PFSK-1 (cell line): ENCODE measurements around the gene CNTN5.

Experiments used
- FOXP2 ChIP-seq: optimal IDR thresholded peaks from 2 replicates; pipeline ENCODE3; 2011; ENCODE audit warnings: borderline replicate concordance, control low read depth, inconsistent platforms; ENCODE audit not compliant: insufficient read depth; ENCODE audit errors: extremely low read length, extremely low read depth
- POLR2AphosphoS5 ChIP-seq: IDR thresholded peaks from 2 replicates; pipeline ENCODE4 v1.6.1; 2012; ENCODE audit warnings: low read depth, mild to moderate bottlenecking, control low read depth, low read length, moderate library complexity
- SIN3A ChIP-seq: IDR thresholded peaks from 2 replicates; pipeline ENCODE4 v1.6.1; 2012; ENCODE audit warnings: mild to moderate bottlenecking, low read length, moderate library complexity, borderline replicate concordance; ENCODE audit not compliant: insufficient read depth
- TAF1 ChIP-seq: IDR thresholded peaks from 2 replicates; pipeline ENCODE4 v1.6.1; 2012; ENCODE audit warnings: low read length, control low read depth, borderline replicate concordance; ENCODE audit not compliant: insufficient read depth
- TF ChIP-seq, protein P1 (sequence below), 2 experiments: IDR thresholded peaks; 2 replicates each; pipeline versions ENCODE4 v1.6.1 to v1.8.0; 2011 to 2012; ENCODE audit warnings: low read depth in 2 of 2, low read length in 2 of 2, control low read depth in 1 of 2, inconsistent platforms in 1 of 2, mild to moderate bottlenecking in 1 of 2, moderate library complexity in 1 of 2; ENCODE audit not compliant: insufficient read depth in 1 of 2

CNTN5 gene

DNA sequence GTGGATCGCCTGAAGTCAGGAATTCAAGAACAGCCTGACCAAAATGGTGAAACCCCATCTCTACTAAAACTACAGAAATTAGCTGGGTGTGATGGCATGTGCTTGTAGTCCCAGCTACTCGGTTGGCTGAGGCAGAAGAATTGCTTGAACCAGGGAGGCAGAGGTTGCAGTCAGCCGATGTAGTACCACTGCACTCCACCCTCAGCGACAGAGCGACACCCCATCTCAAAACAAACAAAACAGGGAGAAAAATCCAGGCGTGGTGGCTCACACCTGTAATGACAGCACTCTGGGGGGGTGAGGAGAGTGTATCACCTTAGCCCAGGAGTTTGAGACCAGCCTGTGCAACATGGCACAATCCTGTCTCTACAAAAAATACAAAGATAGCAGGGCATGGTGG lies 864.0 kb downstream of the CNTN5 start:
- no peak for TF ChIP-seq FOXP2
- no peak for TF ChIP-seq POLR2AphosphoS5
- TF ChIP-seq TAF1 = no peak

DNA sequence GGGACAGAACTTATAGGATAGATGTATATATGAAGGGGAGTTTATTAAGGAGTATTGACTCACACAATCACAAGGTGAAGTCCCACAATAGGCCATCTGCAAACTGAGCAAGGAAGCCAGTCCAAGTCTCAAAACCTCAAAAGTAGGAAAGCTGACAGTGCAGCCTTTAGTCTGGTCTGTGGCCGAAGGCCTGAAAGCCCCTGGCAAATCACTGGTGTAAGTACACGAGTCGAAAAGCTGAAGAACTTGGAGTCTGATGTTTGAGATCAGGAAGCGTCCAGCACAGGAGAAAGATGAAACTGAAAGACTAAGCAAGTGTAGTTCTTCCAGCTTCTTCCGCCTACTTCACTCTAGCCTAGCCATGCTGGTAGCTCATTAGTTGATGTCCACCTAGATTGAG lies 866.7 kb downstream of the CNTN5 start:
- TF ChIP-seq, protein P1, sequence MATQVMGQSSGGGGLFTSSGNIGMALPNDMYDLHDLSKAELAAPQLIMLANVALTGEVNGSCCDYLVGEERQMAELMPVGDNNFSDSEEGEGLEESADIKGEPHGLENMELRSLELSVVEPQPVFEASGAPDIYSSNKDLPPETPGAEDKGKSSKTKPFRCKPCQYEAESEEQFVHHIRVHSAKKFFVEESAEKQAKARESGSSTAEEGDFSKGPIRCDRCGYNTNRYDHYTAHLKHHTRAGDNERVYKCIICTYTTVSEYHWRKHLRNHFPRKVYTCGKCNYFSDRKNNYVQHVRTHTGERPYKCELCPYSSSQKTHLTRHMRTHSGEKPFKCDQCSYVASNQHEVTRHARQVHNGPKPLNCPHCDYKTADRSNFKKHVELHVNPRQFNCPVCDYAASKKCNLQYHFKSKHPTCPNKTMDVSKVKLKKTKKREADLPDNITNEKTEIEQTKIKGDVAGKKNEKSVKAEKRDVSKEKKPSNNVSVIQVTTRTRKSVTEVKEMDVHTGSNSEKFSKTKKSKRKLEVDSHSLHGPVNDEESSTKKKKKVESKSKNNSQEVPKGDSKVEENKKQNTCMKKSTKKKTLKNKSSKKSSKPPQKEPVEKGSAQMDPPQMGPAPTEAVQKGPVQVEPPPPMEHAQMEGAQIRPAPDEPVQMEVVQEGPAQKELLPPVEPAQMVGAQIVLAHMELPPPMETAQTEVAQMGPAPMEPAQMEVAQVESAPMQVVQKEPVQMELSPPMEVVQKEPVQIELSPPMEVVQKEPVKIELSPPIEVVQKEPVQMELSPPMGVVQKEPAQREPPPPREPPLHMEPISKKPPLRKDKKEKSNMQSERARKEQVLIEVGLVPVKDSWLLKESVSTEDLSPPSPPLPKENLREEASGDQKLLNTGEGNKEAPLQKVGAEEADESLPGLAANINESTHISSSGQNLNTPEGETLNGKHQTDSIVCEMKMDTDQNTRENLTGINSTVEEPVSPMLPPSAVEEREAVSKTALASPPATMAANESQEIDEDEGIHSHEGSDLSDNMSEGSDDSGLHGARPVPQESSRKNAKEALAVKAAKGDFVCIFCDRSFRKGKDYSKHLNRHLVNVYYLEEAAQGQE (IDR thresholded peaks at IDR 0.05; ENCODE audit: insufficient read depth in 1 of 2, low read depth in 2 of 2, low read length in 2 of 2) = no peak
- TF ChIP-seq FOXP2 (no peak), POLR2AphosphoS5 (no peak), TAF1 (no peak), SIN3A (no peak)

GRCh38 chr11:99893811-99894210 lies 873.1 kb downstream of the CNTN5 start:
- no peak for TF ChIP-seq SIN3A
- no peak for TF ChIP-seq FOXP2

DNA sequence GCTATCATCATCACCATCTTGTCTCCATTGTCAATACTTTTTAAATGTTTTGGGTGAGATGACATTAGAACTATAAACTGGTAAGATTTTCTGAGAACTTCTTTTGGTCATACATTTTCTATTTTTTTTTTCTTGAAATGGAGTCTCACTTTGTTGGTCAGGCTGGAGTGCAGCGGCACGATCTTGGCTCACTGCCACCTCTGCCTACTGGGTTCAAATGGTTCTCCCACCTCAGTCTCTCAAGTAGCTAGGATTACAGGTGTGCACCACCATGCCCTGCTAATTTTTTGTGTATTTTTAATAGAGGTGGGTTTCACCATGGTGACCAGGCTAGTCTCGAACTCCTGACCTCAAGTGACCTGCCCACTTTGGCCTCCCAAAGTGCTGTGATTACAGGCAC lies 880.4 kb downstream of the CNTN5 start:
- TF ChIP-seq, protein P1 (IDR thresholded peaks at IDR 0.05; ENCODE audit: insufficient read depth in 1 of 2, low read depth in 2 of 2, low read length in 2 of 2) = no peak
- TF ChIP-seq TAF1 = no peak
- TF ChIP-seq FOXP2 = no peak
- TF ChIP-seq SIN3A = no peak
- no peak for TF ChIP-seq POLR2AphosphoS5

GRCh38 chr11:99911116-99911515 lies 890.4 kb downstream of the CNTN5 start:
- no peak for TF ChIP-seq TAF1
- TF ChIP-seq POLR2AphosphoS5 = no peak
- TF ChIP-seq, protein P1 (IDR thresholded peaks at IDR 0.05; ENCODE audit: insufficient read depth in 1 of 2, low read depth in 2 of 2, low read length in 2 of 2) = no peak
- no peak for TF ChIP-seq FOXP2
- no peak for TF ChIP-seq SIN3A

GRCh38 chr11:99916078-99916477 lies 895.3 kb downstream of the CNTN5 start:
- TF ChIP-seq FOXP2 (no peak), TAF1 (no peak), SIN3A (no peak), POLR2AphosphoS5 (no peak)
- TF ChIP-seq, protein P1 (IDR thresholded peaks at IDR 0.05; ENCODE audit: insufficient read depth in 1 of 2, low read depth in 2 of 2, low read length in 2 of 2) = no peak
